DND-41 (cell line): ENCODE results near the gene FBRS.

Experiments
- EZH2 ChIP-seq: IDR thresholded peaks from 3 replicates; pipeline ENCODE4 v1.6.1; 2012; ENCODE audit warnings: borderline replicate concordance, low read depth, mild to moderate bottlenecking, moderate library complexity, low read length, inconsistent platforms; ENCODE audit not compliant: severe bottlenecking
- TF ChIP-seq, protein P1 (sequence below): IDR thresholded peaks from 2 replicates; pipeline ENCODE4 v1.5.1; 2012; ENCODE audit warnings: borderline replicate concordance, low read length, moderate library complexity, mild to moderate bottlenecking; ENCODE audit not compliant: poor library complexity, severe bottlenecking; ENCODE audit errors: extremely low read depth

DNA sequence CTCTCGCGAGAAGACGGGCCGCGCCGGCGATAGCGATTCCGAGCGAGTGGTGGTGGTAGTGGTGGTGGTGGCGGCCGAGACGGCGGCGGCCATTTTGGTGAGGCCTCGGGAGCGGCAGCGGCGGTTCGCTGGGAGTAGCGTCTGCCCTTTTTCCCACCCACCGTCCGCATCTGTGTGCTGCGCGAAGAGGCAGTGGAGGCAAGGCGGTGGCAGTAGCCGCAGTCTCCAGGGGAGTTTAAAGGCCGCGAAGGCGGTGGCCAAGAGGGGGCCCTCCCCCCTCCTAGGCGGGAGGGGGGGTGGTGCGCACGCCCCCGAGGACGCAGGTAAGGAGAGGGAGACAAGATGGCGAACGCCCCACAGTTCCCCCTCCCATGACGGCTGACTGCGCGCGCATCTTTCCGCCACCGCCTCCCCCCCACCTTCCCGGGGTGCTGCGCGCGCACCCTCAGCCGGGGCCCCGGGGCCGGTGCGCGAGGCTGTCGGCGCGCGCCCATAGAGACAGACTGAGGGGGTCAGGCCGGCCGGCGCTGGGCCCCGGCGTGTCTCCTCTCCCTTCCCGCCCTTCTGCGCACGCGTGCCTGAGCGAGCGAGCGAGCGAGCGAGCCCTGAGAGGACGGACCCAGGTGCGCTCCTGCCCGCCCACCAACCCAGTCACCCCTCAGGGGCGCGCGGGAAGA is 40.0 kb downstream of the FBRS start:
- TF ChIP-seq, protein P1, sequence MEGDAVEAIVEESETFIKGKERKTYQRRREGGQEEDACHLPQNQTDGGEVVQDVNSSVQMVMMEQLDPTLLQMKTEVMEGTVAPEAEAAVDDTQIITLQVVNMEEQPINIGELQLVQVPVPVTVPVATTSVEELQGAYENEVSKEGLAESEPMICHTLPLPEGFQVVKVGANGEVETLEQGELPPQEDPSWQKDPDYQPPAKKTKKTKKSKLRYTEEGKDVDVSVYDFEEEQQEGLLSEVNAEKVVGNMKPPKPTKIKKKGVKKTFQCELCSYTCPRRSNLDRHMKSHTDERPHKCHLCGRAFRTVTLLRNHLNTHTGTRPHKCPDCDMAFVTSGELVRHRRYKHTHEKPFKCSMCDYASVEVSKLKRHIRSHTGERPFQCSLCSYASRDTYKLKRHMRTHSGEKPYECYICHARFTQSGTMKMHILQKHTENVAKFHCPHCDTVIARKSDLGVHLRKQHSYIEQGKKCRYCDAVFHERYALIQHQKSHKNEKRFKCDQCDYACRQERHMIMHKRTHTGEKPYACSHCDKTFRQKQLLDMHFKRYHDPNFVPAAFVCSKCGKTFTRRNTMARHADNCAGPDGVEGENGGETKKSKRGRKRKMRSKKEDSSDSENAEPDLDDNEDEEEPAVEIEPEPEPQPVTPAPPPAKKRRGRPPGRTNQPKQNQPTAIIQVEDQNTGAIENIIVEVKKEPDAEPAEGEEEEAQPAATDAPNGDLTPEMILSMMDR: no peak
- TF ChIP-seq EZH2: no peak
